ENCODE measurements around the gene REXO5. TPM values are rescaled to one million over a fixed set of nuclear protein-coding genes. Genes with fewer than 3 reads are reported as not detected.
A peak's percentile ranks its signal among the peaks of the same experiment; 100 is the strongest.

REXO5 gene
- total RNA-seq, 1 experiment from 2014 or later = 7.3 TPM

- ChIA-PET POLR2A (interaction anchor here (1.0 to 1.5 kb wide), 2 partner anchors 46 to 48 kb away, joined by 8 read pairs; partner anchors contain the start of genes DCUN1D3, ERI2, LYRM1 and REXO5), CTCF (no interaction called here)
- DNase-seq = no peak
- Mint-ChIP-seq H3K27me3 (ENCODE audit: insufficient read depth, unreplicated experiment) (no peaks in the 10 kb centered on the region), H3K36me3 (ENCODE audit: insufficient read depth, unreplicated experiment) (peaks cover 34% of the 10 kb centered on the region), H3K9me3 (ENCODE audit: unreplicated experiment) (no peaks in the 10 kb centered on the region), H3K27ac (ENCODE audit: unreplicated experiment) (peak overlapping the region; percentile 31), H3K4me3 (ENCODE audit: unreplicated experiment) (no peak overlapping the region), H3K4me1 (ENCODE audit: low read depth, unreplicated experiment) (peaks cover 14% of the 10 kb centered on the region)
- BruUV-seq (replicated peaks) = no TSS peak
- no peaks in the 10 kb centered on the region for H3K27me3 ChIP-seq (replicated peaks; ENCODE audit: control insufficient read depth, insufficient read depth, low read length)
- no peak for TF ChIP-seq CTCF (IDR thresholded peaks at IDR 0.05; ENCODE audit: insufficient read depth in 1 of 2, low read depth in 1 of 2, low read length in 1 of 2, severe bottlenecking in 1 of 2, unreplicated experiment in 1 of 2)
- H3K36me3 ChIP-seq (ENCODE audit: control insufficient read depth, insufficient read depth, low read length) = peaks cover 2% of the 10 kb centered on the region; the same call in 1 of the 2 replicates
- no peaks in the 10 kb centered on the region for H3K9me3 ChIP-seq
- H3K4me3 ChIP-seq (ENCODE audit: low read depth, low read length) = no peak overlapping the region
- peaks cover 43% of the 10 kb centered on the region for H3K4me1 ChIP-seq
- intact Hi-C loops (cut with micrococcal nuclease; ENCODE audit: unreplicated experiment) = loop anchor here (1.0 to 5.0 kb wide), 6 partner anchors 46 to 448 kb away; partner anchors contain the start of genes DCUN1D3, LDAF1 and LYRM1
Measured at GRCh38 chr16:20853981-20854620, 47.8 kb downstream of the REXO5 start.

- H3K4me1 ChIP-seq = peaks cover 43% of the 10 kb centered on the region
- H3K9me3 ChIP-seq = no peaks in the 10 kb centered on the region
- intact Hi-C loops (cut with micrococcal nuclease; ENCODE audit: unreplicated experiment) = loop anchor here (5.0 kb wide), 5 partner anchors 82 to 447 kb away; partner anchors contain the start of gene LDAF1
- peaks cover 2% of the 10 kb centered on the region; the same call in 1 of the 2 replicates for H3K36me3 ChIP-seq (ENCODE audit: control insufficient read depth, insufficient read depth, low read length)
- Mint-ChIP-seq H3K27me3 (ENCODE audit: insufficient read depth, unreplicated experiment) (no peaks in the 10 kb centered on the region), H3K4me1 (ENCODE audit: low read depth, unreplicated experiment) (peaks cover 14% of the 10 kb centered on the region), H3K27ac (ENCODE audit: unreplicated experiment) (no peak overlapping the region), H3K36me3 (ENCODE audit: insufficient read depth, unreplicated experiment) (peaks cover 37% of the 10 kb centered on the region), H3K4me3 (ENCODE audit: unreplicated experiment) (no peak overlapping the region), H3K9me3 (ENCODE audit: unreplicated experiment) (no peaks in the 10 kb centered on the region)
- CTCF ChIA-PET = no interaction called here
- DNase-seq = no peak
- POLR2A ChIA-PET = no interaction called here
- H3K27me3 ChIP-seq (replicated peaks; ENCODE audit: control insufficient read depth, insufficient read depth, low read length) = no peaks in the 10 kb centered on the region
- no peak for TF ChIP-seq CTCF (IDR thresholded peaks at IDR 0.05; ENCODE audit: insufficient read depth in 1 of 2, low read depth in 1 of 2, low read length in 1 of 2, severe bottlenecking in 1 of 2, unreplicated experiment in 1 of 2)
- no TSS peak for BruUV-seq (replicated peaks)
- H3K4me3 ChIP-seq (ENCODE audit: low read depth, low read length) = no peak overlapping the region
Measured at GRCh38 chr16:20854963-20855362, 48.6 kb downstream of the REXO5 start.

GRCh38 chr16:20857281-20857680 is 51.0 kb downstream of the REXO5 start:
- no TSS peak for BruUV-seq (replicated peaks)
- no peaks in the 10 kb centered on the region for H3K27me3 ChIP-seq (replicated peaks; ENCODE audit: control insufficient read depth, insufficient read depth, low read length)
- ChIA-PET POLR2A (no interaction called here), CTCF (no interaction called here)
- no peaks in the 10 kb centered on the region for H3K27me3 Mint-ChIP-seq (ENCODE audit: insufficient read depth, unreplicated experiment)
- no peak overlapping the region for H3K4me3 Mint-ChIP-seq (ENCODE audit: unreplicated experiment)
- DNase-seq = no peak
- H3K36me3 Mint-ChIP-seq (ENCODE audit: insufficient read depth, unreplicated experiment) = peaks cover 51% of the 10 kb centered on the region
- TF ChIP-seq CTCF (IDR thresholded peaks at IDR 0.05; ENCODE audit: insufficient read depth in 1 of 2, low read depth in 1 of 2, low read length in 1 of 2, severe bottlenecking in 1 of 2, unreplicated experiment in 1 of 2) = no peak
- H3K9me3 Mint-ChIP-seq (ENCODE audit: unreplicated experiment) = no peaks in the 10 kb centered on the region
- H3K4me3 ChIP-seq (ENCODE audit: low read depth, low read length) = no peak overlapping the region
- peaks cover 27% of the 10 kb centered on the region for H3K4me1 ChIP-seq
- H3K4me1 Mint-ChIP-seq (ENCODE audit: low read depth, unreplicated experiment) = peaks cover 14% of the 10 kb centered on the region
- no peak overlapping the region for H3K27ac Mint-ChIP-seq (ENCODE audit: unreplicated experiment)
- H3K36me3 ChIP-seq (ENCODE audit: control insufficient read depth, insufficient read depth, low read length) = peaks cover 2% of the 10 kb centered on the region; the same call in 1 of the 2 replicates
- no peaks in the 10 kb centered on the region for H3K9me3 ChIP-seq
- intact Hi-C loops (cut with micrococcal nuclease; ENCODE audit: unreplicated experiment) = no loop called here
